Kidney (tissue), 14 donors: ENCODE measurements around the gene IRX1. TPM values are rescaled to one million over a fixed set of nuclear protein-coding genes. Genes with fewer than 3 reads are reported as not detected.

ENCODE experiments used
- DNase-seq, 5 donors: peaks; one replicate each; pipeline ENCODE4 v3.0.0-alpha.2; 2013 to 2020
- FAIRE-seq: peaks from 2 replicates; lab custom pipeline; 2012; peaks lifted over from hg19 to GRCh38; lab: Jason Lieb, UNC
- H3K27ac ChIP-seq, 2 donors: one replicate each; pipeline ENCODE4 v1.7.0; 2013; ENCODE audit warnings: low read depth in 2 of 2, low read length in 2 of 2, inconsistent platforms in 1 of 2
- H3K27me3 ChIP-seq: one replicate; pipeline ENCODE4 v1.7.1; 2013; ENCODE audit warnings: low read length, inconsistent platforms; ENCODE audit not compliant: control insufficient read depth, insufficient read depth
- H3K36me3 ChIP-seq, 3 donors: one replicate each; pipeline versions ENCODE4 v1.7.0 to v1.7.1; 2013; ENCODE audit warnings: low read length in 3 of 3, control low read depth in 1 of 3, inconsistent platforms in 1 of 3; ENCODE audit not compliant: insufficient read depth in 3 of 3, control insufficient read depth in 2 of 3
- H3K4me1 ChIP-seq, 3 donors: one replicate each; pipeline versions ENCODE4 v1.7.0 to v1.7.1; 2013; ENCODE audit warnings: low read length in 3 of 3, inconsistent platforms in 1 of 3, low read depth in 1 of 3; ENCODE audit not compliant: control insufficient read depth in 2 of 3, insufficient read depth in 2 of 3
- H3K4me3 ChIP-seq, 3 donors: one replicate each; pipeline versions ENCODE4 v1.7.0 to v1.8.1; 2013; ENCODE audit warnings: low read length in 3 of 3, control low read depth in 1 of 3, inconsistent platforms in 1 of 3
- H3K9ac ChIP-seq, 3 donors: one replicate each; pipeline versions ENCODE4 v1.7.0 to v1.7.1; 2013; ENCODE audit warnings: low read length in 3 of 3, control low read depth in 1 of 3, inconsistent platforms in 1 of 3
- H3K9me3 ChIP-seq, 3 donors: one replicate each; pipeline versions ENCODE4 v1.7.0 to v1.7.1; 2013; ENCODE audit warnings: low read length in 3 of 3, control low read depth in 1 of 3, inconsistent platforms in 1 of 3; ENCODE audit not compliant: control insufficient read depth in 2 of 3, insufficient read depth in 1 of 3
- intact Hi-C: fragments of 100-400 bp; cut with DNase I; formaldehyde crosslinking; loops from one replicate; pipeline ENCODE4 v1.11.1; 2022
- polyA plus RNA-seq: library from polyadenylated mRNA; stranded (reverse); fragments of 350-450 nt; fragmentation: Illumina TruSeq; extraction: RNeasy Lipid Tissue Mini Kit (QIAGEN cat#74804); gene quantifications from one replicate; pipeline ENCODE4 v1.2.3, GENCODE V29; 2014; ENCODE audit warnings: low read depth, low replicate concordance; ENCODE audit not compliant: insufficient read depth
- total RNA-seq: library from RNA; stranded (reverse); fragmentation: NEBNext Ultra II Directional; extraction: Animal tissue kit (Norgen Biotek cat#: 25700); gene quantifications from one replicate; pipeline ENCODE4 v1.2.1, GENCODE V29; 2021
- TF ChIP-seq, protein P1 (sequence below): IDR thresholded peaks from 3 replicates; pipeline ENCODE4 v1.5.1; 2012; ENCODE audit warnings: mild to moderate bottlenecking, moderate library complexity, borderline replicate concordance; ENCODE audit not compliant: insufficient read depth; ENCODE audit errors: extremely low read depth
- donor health status: control.
- donor health status: control.
- donor health status: control.
- donor health status: control.
- donor health status: control.
- donor health status: DM: yes; HTN: yes; CAD: no.
- donor health status: Normal renal cell carcinoma (clear cell type).

Gene IRX1
- total and polyA plus RNA-seq, 2 donors from 2014 or later: 17.3 to 62.0 TPM

GRCh38 chr5:3622961-3623360, 27.3 kb downstream of the IRX1 start:
- Histone ChIP-seq H3K27ac (no peak overlapping the region), H3K36me3 (no peaks in the 10 kb centered on the region), H3K27me3 (no peaks in the 10 kb centered on the region), H3K9ac (no peak overlapping the region), H3K9me3 (no peaks in the 10 kb centered on the region), H3K4me1 (no peaks in the 10 kb centered on the region), H3K4me3 (no peak overlapping the region)
- intact Hi-C loops: no loop called here
- DNase-seq: no peak
- TF ChIP-seq, protein P1, sequence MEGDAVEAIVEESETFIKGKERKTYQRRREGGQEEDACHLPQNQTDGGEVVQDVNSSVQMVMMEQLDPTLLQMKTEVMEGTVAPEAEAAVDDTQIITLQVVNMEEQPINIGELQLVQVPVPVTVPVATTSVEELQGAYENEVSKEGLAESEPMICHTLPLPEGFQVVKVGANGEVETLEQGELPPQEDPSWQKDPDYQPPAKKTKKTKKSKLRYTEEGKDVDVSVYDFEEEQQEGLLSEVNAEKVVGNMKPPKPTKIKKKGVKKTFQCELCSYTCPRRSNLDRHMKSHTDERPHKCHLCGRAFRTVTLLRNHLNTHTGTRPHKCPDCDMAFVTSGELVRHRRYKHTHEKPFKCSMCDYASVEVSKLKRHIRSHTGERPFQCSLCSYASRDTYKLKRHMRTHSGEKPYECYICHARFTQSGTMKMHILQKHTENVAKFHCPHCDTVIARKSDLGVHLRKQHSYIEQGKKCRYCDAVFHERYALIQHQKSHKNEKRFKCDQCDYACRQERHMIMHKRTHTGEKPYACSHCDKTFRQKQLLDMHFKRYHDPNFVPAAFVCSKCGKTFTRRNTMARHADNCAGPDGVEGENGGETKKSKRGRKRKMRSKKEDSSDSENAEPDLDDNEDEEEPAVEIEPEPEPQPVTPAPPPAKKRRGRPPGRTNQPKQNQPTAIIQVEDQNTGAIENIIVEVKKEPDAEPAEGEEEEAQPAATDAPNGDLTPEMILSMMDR: no peak
- FAIRE-seq: no peak

DNA sequence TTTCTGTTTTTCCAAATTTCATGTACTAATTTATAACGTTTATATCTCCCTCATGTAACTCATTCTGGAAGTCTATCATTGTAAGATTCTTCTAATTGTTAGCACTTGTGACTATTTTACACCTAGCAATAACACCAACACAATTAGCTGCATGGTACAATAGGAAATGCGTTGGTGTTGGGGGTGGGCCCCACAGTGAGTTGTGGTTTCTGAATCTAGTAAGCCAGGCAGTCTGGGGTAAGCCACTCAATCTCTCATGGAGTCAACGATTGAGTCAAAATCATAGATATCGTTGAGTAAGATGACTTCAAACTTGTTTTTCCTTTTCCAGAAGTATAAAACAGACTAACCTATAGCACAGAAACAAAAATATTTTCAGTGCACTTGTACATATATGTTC, 30.0 kb downstream of the IRX1 start:
- no peaks in the 10 kb centered on the region for H3K27me3 ChIP-seq
- no peak for DNase-seq

GRCh38 chr5:3634061-3634460, 38.4 kb downstream of the IRX1 start:
- DNase-seq (no peak), FAIRE-seq (no peak)
- Histone ChIP-seq H3K27me3 (no peaks in the 10 kb centered on the region), H3K4me1 (no peaks in the 10 kb centered on the region), H3K9ac (no peak overlapping the region), H3K9me3 (no peaks in the 10 kb centered on the region), H3K4me3 (no peak overlapping the region), H3K36me3 (no peaks in the 10 kb centered on the region), H3K27ac (no peak overlapping the region)
- TF ChIP-seq, protein P1: no peak
- intact Hi-C loops: no loop called here

More for the DNA sequence above, 30.0 kb downstream of the IRX1 start:
- Histone ChIP-seq H3K9ac (no peak overlapping the region), H3K27ac (no peak overlapping the region), H3K9me3 (no peaks in the 10 kb centered on the region), H3K36me3 (no peaks in the 10 kb centered on the region), H3K4me1 (no peaks in the 10 kb centered on the region), H3K4me3 (no peak overlapping the region)
- TF ChIP-seq, protein P1: no peak
- intact Hi-C loops: no loop called here
- no peak for FAIRE-seq

GRCh38 chr5:3639175-3639574, 43.5 kb downstream of the IRX1 start:
- H3K4me3 ChIP-seq: no peak overlapping the region
- H3K9me3 ChIP-seq: no peaks in the 10 kb centered on the region
- H3K27ac ChIP-seq: no peak overlapping the region
- no peaks in the 10 kb centered on the region for H3K4me1 ChIP-seq
- DNase-seq: no peak
- no peak overlapping the region for H3K9ac ChIP-seq
- TF ChIP-seq, protein P1: no peak
- H3K36me3 ChIP-seq: no peaks in the 10 kb centered on the region
- no peaks in the 10 kb centered on the region for H3K27me3 ChIP-seq
- FAIRE-seq: no peak
- intact Hi-C loops: no loop called here
